CD4-positive, alpha-beta T cell treated with Interleukin-6 for 4 hours (primary cell): Measurements from ENCODE around the gene NUP188.
"Not testable (repeated sequence)": the region's sequence is repeated elsewhere in the genome, so short reads cannot be mapped to it uniquely, and the experiment has no call there.

Experiments
- DNase-seq: peaks from one replicate; pipeline ENCODE4 v3.0.0-alpha.2; 2020; ENCODE audit warnings: mixed read lengths

The NUP188 gene

GRCh38 chr9:128917151-128917849 is 30.2 kb upstream of the NUP188 start:
- no peak for DNase-seq

GRCh38 chr9:128918921-128919320 is 28.6 kb upstream of the NUP188 start:
- no peak for DNase-seq

GRCh38 chr9:128919402-128920089 is 28.0 kb upstream of the NUP188 start:
- DNase-seq, result no peak

DNA sequence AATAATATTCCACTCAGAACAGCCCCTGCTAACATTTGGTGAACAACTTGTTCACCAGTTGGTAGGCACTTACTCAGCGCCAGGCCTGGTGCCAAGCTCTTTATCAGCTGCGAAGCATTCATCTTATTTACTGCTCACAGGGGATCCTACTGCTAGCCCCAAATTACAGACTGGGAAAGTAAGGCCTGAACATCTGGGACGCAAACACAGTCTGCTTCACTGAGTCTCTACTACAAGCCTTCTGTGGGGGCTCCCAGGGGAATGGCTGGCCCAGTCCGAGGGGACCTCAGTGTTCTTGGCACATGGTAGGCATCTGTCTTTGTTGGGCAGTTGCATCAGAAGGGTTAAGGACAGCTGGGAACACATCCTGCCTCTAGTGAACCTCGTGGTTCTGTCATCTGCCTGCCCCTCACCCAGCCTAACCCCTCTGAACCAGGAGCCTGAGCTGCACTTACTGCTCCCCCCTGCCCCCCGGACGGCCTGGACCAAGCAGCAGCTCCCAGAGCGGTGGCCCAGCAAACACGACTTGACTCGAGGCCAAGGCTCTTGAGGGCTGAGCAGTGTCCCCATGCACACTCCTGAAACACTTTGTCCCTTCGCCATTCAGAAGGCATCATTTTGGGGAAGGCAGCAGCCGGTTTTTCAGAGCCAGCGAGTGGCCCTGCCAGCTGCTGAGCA is 27.0 kb upstream of the NUP188 start, which contains the start of gene PHYHD1:
TSS of gene PHYHD1 (plus strand) at position 602 of the 678 bp plus-strand sequence. CDS start 1,342 bp downstream, outside the sequence.
- DNase-seq, result no peak

DNA sequence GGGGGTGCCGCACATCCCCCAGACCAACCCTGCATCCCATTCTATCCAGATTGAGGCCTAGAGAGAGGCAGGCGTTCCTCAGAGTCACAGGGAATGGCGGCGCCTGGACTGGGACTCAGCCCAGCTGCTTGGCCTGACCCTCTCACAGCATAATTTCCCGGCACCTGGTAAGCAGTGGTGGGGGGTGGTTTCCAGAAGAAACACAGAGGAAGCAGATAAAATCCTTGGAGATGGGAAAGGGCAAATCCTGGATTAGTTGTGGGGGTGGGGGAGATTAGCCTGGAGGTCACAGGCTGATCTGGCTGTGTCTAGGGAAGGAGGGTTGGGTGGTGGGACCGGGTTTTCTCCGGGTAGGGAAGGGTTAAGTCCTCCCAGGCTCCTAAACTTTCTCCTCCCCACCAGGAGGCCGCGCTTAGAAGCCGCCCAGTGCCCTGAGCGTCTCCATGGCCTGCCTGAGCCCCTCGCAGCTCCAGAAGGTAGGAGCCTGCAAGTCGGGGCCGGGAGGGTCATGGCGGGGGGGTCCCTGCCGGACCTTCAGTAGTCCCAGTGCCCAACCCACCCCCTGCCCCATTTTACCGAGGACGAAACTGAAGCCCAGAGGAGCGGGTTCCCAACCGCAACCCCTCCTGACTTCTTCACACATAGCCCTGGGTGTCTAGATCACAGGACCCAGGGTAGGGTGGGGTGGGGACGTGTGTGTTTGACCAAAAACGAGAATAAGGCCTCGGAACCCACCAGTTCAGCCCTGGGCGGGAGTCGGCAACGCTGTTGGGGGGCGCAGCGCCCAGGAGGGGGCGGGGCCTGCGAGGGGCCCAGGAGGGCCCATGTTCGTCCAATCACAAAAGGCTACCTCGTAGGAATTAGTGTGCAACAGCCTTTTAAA is 25.4 kb upstream of the NUP188 start:
- no peak for DNase-seq

DNA sequence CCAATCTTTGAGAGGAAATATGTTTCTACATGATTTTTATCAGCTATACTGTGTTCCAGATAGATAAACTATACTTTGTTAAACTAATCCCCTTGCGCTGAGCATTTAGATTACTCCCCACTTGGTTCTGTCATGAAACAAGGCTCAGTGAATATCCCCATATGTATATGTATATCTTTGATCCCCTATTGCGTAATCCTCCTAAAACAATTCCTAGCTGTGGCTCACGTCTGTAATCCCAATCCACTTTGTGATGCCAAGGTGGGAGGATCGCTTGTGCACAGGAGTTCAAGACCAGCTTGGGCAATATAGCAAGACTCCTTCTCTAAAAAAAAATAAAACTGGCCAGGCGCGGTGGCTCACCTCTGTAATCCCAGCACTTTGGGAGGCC is 24.0 kb upstream of the NUP188 start:
- no peak for DNase-seq

DNA sequence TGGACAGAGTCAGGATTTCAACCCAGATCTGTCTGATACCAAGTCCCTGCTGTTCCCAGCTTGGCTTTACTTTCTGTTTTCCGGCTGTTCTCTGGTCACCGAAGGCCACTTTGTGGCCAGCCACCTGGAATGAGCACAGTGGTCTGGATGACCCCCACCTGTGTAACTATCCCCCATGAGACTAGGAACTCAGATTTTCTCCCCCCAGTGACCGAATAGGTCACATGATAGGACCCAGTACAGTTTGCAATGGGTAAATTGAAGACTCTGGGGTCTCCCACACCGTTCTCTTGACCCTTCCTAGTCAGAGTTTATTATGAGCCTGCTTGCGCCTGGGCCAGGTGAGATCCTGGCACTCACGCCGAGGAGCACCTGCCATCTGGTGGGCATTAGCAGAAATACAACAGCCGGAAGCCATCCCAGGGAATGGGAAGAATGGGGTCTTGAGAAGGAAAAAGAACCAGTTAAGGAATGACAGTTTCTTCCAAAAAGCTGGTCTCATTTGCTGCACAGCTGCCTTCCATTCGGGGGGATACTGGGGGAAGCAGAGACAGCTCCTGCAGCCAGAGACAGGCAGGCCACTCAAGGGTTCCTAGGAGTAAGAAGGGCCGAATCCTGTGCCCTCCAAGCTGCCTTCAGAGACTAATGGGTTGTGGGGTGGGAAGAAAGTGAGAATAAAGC is 19.6 kb upstream of the NUP188 start:
- peak; percentile 67 for DNase-seq

GRCh38 chr9:128928624-128929023 is 18.9 kb upstream of the NUP188 start:
- no peak for DNase-seq

DNA sequence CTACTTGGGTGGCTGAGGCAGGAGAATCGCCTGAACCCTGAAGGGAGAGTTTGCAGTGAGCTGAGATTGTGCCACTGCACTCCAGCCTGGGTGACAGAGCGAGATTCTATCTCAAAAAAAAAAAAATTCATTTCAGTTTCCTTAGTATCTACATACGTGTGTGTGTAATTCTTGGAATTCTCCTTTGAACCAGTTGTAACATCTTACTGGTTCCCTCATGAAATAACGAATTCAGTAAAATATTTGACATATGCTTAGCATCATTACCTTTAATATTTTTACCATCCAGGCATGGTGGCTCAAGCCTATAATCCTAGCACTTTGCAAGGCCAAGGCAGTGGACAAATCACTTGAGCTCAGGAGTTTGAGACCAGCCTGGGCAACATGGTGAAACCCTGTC is 17.9 kb upstream of the NUP188 start:
- DNase-seq, result no peak

GRCh38 chr9:128933731-128934130 is 13.8 kb upstream of the NUP188 start:
- no peak for DNase-seq

- DNase-seq, result no peak
Measured at GRCh38 chr9:128936171-128936865, 11.2 kb upstream of the NUP188 start.

GRCh38 chr9:128937310-128938165 is 10.0 kb upstream of the NUP188 start:
- no peak for DNase-seq

GRCh38 chr9:128940271-128940921 is 7.1 kb upstream of the NUP188 start:
- DNase-seq, result no peak

GRCh38 chr9:128940946-128941755 is 6.3 kb upstream of the NUP188 start:
- DNase-seq, result no peak

- no peak for DNase-seq
Measured at GRCh38 chr9:128943832-128944620, 3.5 kb upstream of the NUP188 start.

GRCh38 chr9:128944966-128945365 is 2.5 kb upstream of the NUP188 start:
- DNase-seq, result not testable (repeated sequence)

- DNase-seq, result no peak
Measured at GRCh38 chr9:128945798-128946501, 1.5 kb upstream of the NUP188 start.
